Upper lobe of left lung (tissue), 6 donors: Measurements from ENCODE around the gene ACY1. TPM values are rescaled to one million over a fixed set of nuclear protein-coding genes. Genes with fewer than 3 reads are reported as not detected.

ENCODE experiments used
- ATAC-seq, 2 donors: fragments of 200-7000 bp; cut with Tn5 transposase; one replicate each; pipeline ENCODE4 v1.9.1; 2022; ENCODE audit warnings: mild to moderate bottlenecking in 2 of 2, moderate library complexity in 2 of 2; ENCODE audit not compliant: low FRiP score in 2 of 2
- DNase-seq, 2 donors: peaks; one replicate each; pipeline ENCODE4 v3.0.0-alpha.2; 2019 to 2020
- H3K27ac ChIP-seq, 4 donors: fragments of 200-600 bp; sonication (generic); one replicate each; pipeline ENCODE4 v1.5.1; 2016 to 2019
- H3K27me3 ChIP-seq, 4 donors: fragments of 200-600 bp; sonication (generic); one replicate each; pipeline ENCODE4 v1.5.1; 2017 to 2019
- H3K36me3 ChIP-seq, 4 donors: fragments of 200-600 bp; sonication (generic); one replicate each; pipeline ENCODE4 v1.5.1; 2016 to 2019
- H3K4me1 ChIP-seq, 4 donors: fragments of 200-600 bp; sonication (generic); one replicate each; pipeline ENCODE4 v1.5.1; 2018 to 2019
- H3K4me3 ChIP-seq, 4 donors: fragments of 200-600 bp; sonication (generic); one replicate each; pipeline ENCODE4 v1.5.1; 2017 to 2019; ENCODE audit warnings: mild to moderate bottlenecking in 2 of 4, moderate library complexity in 1 of 4
- H3K9me3 ChIP-seq, 4 donors: fragments of 200-600 bp; sonication (generic); one replicate each; pipeline ENCODE4 v1.5.1; 2018 to 2019
- CTCF ChIP-seq, 6 experiments: fragments of 450-650 bp in 4 of 6; fragments of 200-600 bp in 2 of 6; sonication (generic) in 2 of 6; IDR thresholded peaks; one replicate each; pipeline ENCODE4 v1.5.1; 2016 to 2019; ENCODE audit warnings: antibody characterized with exemption in 6 of 6
- EP300 ChIP-seq, 4 donors: sonication (generic); formaldehyde crosslinking; IDR thresholded peaks; one replicate each; pipeline ENCODE4 v1.5.1; 2017; ENCODE audit warnings: antibody characterized with exemption in 4 of 4, control low read depth in 2 of 4
- POLR2A ChIP-seq, 4 donors: fragments of 450-650 bp; IDR thresholded peaks; one replicate each; pipeline ENCODE4 v1.5.1; 2016 to 2017; ENCODE audit warnings: antibody characterized with exemption in 4 of 4, mild to moderate bottlenecking in 2 of 4
- POLR2AphosphoS5 ChIP-seq, 2 donors: sonication (generic); formaldehyde crosslinking; IDR thresholded peaks; one replicate each; pipeline ENCODE4 v1.5.1; 2017; ENCODE audit warnings: antibody characterized with exemption in 2 of 2
- WGBS, 2 donors: methylation state at CpG; one replicate each; pipeline ENCODE4 v1.1.5; 2017 to 2018; 5-methylcytosine and 5-hydroxymethylcytosine counted together
- total RNA-seq, 6 donors: library from RNA; depleted of rRNA in 4 of 6; stranded (reverse); fragments of >200 nt in 4 of 6; gene quantifications; one replicate each; pipeline versions ENCODE4 v1.1.0 to v1.2.1, GENCODE V29; 2016 to 2021
- donor health status: DM: no; HTN: no; CAD: no; lungs with moderate emphysema.
- donor health status: DM: no; HTN: yes; CAD: no; lungs with severe emphysema.

The ACY1 gene
- total RNA-seq, 6 donors from 2014 or later, result 17.4 to 65.0 (median 35.9) TPM

- 87 to 100% methylated on average over 3 to 7 of the region's 7 CpGs for WGBS, 2 donors
- ATAC-seq (no peak), DNase-seq (no peak)
- H3K36me3 ChIP-seq, result peaks cover 0 to 28% (median 14%) of the 10 kb centered on the region in 4 donors
- no peak overlapping the region for H3K27ac ChIP-seq
- H3K9me3 ChIP-seq, result no peaks in the 10 kb centered on the region
- peaks cover 6 to 18% (median 10%) of the 10 kb centered on the region in 4 donors for H3K4me1 ChIP-seq
- H3K4me3 ChIP-seq, result no peak overlapping the region
- TF ChIP-seq POLR2AphosphoS5 (IDR thresholded peaks at IDR 0.05), result no peak
- no peak for TF ChIP-seq POLR2A (IDR thresholded peaks at IDR 0.05)
- no peak for TF ChIP-seq EP300 (IDR thresholded peaks at IDR 0.05)
- no peak for TF ChIP-seq CTCF (IDR thresholded peaks at IDR 0.05)
- H3K27me3 ChIP-seq, result peaks cover 0 to 9% (median 0%) of the 10 kb centered on the region in 4 donors
Measured at GRCh38 chr3:51959651-51960050, 23.7 kb upstream of the ACY1 start.

GRCh38 chr3:51960386-51960785 is 22.9 kb upstream of the ACY1 start:
- 93 to 94% methylated on average over 6 to 10 of the region's 10 CpGs for WGBS, 2 donors
- Histone ChIP-seq H3K27ac (no peak overlapping the region), H3K9me3 (no peaks in the 10 kb centered on the region), H3K36me3 (peaks cover 0 to 28% (median 14%) of the 10 kb centered on the region in 4 donors), H3K4me1 (peaks cover 6 to 19% (median 10%) of the 10 kb centered on the region in 4 donors), H3K27me3 (peaks cover 0 to 9% (median 0%) of the 10 kb centered on the region in 4 donors), H3K4me3 (no peak overlapping the region)
- no peak for TF ChIP-seq POLR2A (IDR thresholded peaks at IDR 0.05)
- TF ChIP-seq CTCF (IDR thresholded peaks at IDR 0.05), result no peak
- TF ChIP-seq POLR2AphosphoS5 (IDR thresholded peaks at IDR 0.05), result no peak
- TF ChIP-seq EP300 (IDR thresholded peaks at IDR 0.05), result no peak
- no peak for ATAC-seq
- DNase-seq, result no peak

- peaks cover 7 to 17% (median 10%) of the 10 kb centered on the region in 4 donors for H3K4me1 ChIP-seq
- peaks cover 0 to 4% (median 0%) of the 10 kb centered on the region in 4 donors for H3K27me3 ChIP-seq
- no peaks in the 10 kb centered on the region for H3K9me3 ChIP-seq
- 89 to 92% methylated on average over 12 to 18 of the region's 18 CpGs for WGBS, 2 donors
- DNase-seq (no peak), ATAC-seq (no peak)
- no peak overlapping the region for H3K4me3 ChIP-seq
- H3K36me3 ChIP-seq, result peaks cover 0 to 28% (median 14%) of the 10 kb centered on the region in 4 donors
- no peak overlapping the region for H3K27ac ChIP-seq
- TF ChIP-seq EP300 (IDR thresholded peaks at IDR 0.05) (no peak), POLR2AphosphoS5 (IDR thresholded peaks at IDR 0.05) (no peak), CTCF (IDR thresholded peaks at IDR 0.05) (no peak), POLR2A (IDR thresholded peaks at IDR 0.05) (no peak)
Measured at GRCh38 chr3:51961011-51961410, 22.3 kb upstream of the ACY1 start.

GRCh38 chr3:51961602-51962569 is 21.4 kb upstream of the ACY1 start:
- no peak for TF ChIP-seq POLR2A (IDR thresholded peaks at IDR 0.05)
- no peak for TF ChIP-seq POLR2AphosphoS5 (IDR thresholded peaks at IDR 0.05)
- no peak for TF ChIP-seq EP300 (IDR thresholded peaks at IDR 0.05)
- TF ChIP-seq CTCF (IDR thresholded peaks at IDR 0.05), result no peak
- ATAC-seq, result no peak
- WGBS, 2 donors, result 79 to 80% methylated on average over 8 to 9 of the region's 9 CpGs

More at GRCh38 chr3:51961602-51962569, 21.4 kb upstream of the ACY1 start:
- Histone ChIP-seq H3K4me1 (peaks cover 9 to 17% (median 13%) of the 10 kb centered on the region in 4 donors), H3K4me3 (no peak overlapping the region), H3K36me3 (peaks cover 0 to 28% (median 14%) of the 10 kb centered on the region in 4 donors), H3K9me3 (no peaks in the 10 kb centered on the region), H3K27me3 (no peaks in the 10 kb centered on the region), H3K27ac (no peak overlapping the region)
- no peak for DNase-seq
